CD4-positive, alpha-beta memory T cell (primary cell): Measurements from ENCODE around the gene PAX6. TPM values are rescaled to one million over a fixed set of nuclear protein-coding genes. Genes with fewer than 3 reads are reported as not detected.

Experiments
- CTCF ChIA-PET: fragments of 350-600 bp; sonication (Branson Sonifier 250); formaldehyde crosslinking; loops from one replicate; lab custom pipeline; 2021; ENCODE audit warnings: inconsistent platforms; ENCODE audit not compliant: partially characterized antibody; lab: Charles Lee
- POLR2A ChIA-PET: fragments of 350-600 bp; sonication (Branson Sonifier 250); formaldehyde crosslinking; loops from one replicate; lab custom pipeline; 2021; ENCODE audit not compliant: partially characterized antibody; lab: Charles Lee
- DNase-seq, 5 donors: peaks; one replicate each; pipeline versions ENCODE4 v3.0.0 to v3.0.0-alpha.2; 2020 to 2022; ENCODE audit warnings: mixed read lengths in 1 of 5
- H3K27ac ChIP-seq: one replicate; pipeline ENCODE4 v1.7.0; 2013; ENCODE audit warnings: low read depth, low read length
- H3K27me3 ChIP-seq: 2 replicates; pipeline ENCODE4 v1.7.0; 2013; ENCODE audit warnings: mild to moderate bottlenecking, low read length, moderate library complexity; ENCODE audit not compliant: insufficient read depth
- H3K36me3 ChIP-seq: 2 replicates; pipeline ENCODE4 v1.7.0; 2013; ENCODE audit warnings: mild to moderate bottlenecking, low read length, moderate library complexity; ENCODE audit not compliant: insufficient read depth
- H3K4me1 ChIP-seq: 2 replicates; pipeline ENCODE4 v1.7.0; 2013; ENCODE audit warnings: mild to moderate bottlenecking, low read length, moderate library complexity; ENCODE audit not compliant: insufficient read depth
- H3K4me3 ChIP-seq, 2 donors: one replicate each; pipeline ENCODE4 v1.7.0; 2013; ENCODE audit warnings: low read length in 2 of 2, mild to moderate bottlenecking in 1 of 2
- H3K9me3 ChIP-seq, 2 donors: one replicate each; pipeline ENCODE4 v1.7.0; 2013; ENCODE audit warnings: low read length in 2 of 2, control low read depth in 1 of 2; ENCODE audit not compliant: control insufficient read depth in 1 of 2
- H3K27ac Mint-ChIP-seq, 7 donors: one replicate each; pipeline ENCODE4 v1.8.0; 2020 to 2021; ENCODE audit warnings: mixed read lengths in 7 of 7, mild to moderate bottlenecking in 6 of 7, inconsistent platforms in 3 of 7, moderate library complexity in 3 of 7
- H3K27me3 Mint-ChIP-seq, 2 donors: one replicate each; pipeline ENCODE4 v1.8.0; 2020 to 2021; ENCODE audit warnings: mixed read lengths in 2 of 2
- H3K36me3 Mint-ChIP-seq, 2 donors: one replicate each; pipeline ENCODE4 v1.8.0; 2020 to 2021; ENCODE audit warnings: mixed read lengths in 2 of 2, inconsistent platforms in 1 of 2, mild to moderate bottlenecking in 1 of 2
- H3K4me1 Mint-ChIP-seq, 4 donors: one replicate each; pipeline ENCODE4 v1.8.0; 2020 to 2021; ENCODE audit warnings: mixed read lengths in 4 of 4, mild to moderate bottlenecking in 1 of 4
- H3K4me3 Mint-ChIP-seq, 8 donors: one replicate each; pipeline ENCODE4 v1.8.0; 2020 to 2021; ENCODE audit warnings: mixed read lengths in 8 of 8, mild to moderate bottlenecking in 7 of 8, moderate library complexity in 6 of 8, inconsistent platforms in 3 of 8
- H3K9me3 Mint-ChIP-seq, 8 donors: one replicate each; pipeline ENCODE4 v1.8.0; 2020 to 2021; ENCODE audit warnings: mixed read lengths in 8 of 8, mild to moderate bottlenecking in 5 of 8, inconsistent platforms in 3 of 8, moderate library complexity in 1 of 8
- intact Hi-C: fragments of 100-400 bp; cut with micrococcal nuclease; formaldehyde crosslinking; loops from one replicate; pipeline ENCODE4 v1.15.1; 2023
- polyA plus RNA-seq, 2 donors: library from polyadenylated mRNA; unstranded; fragments of 300-500 nt; fragmentation: Illumina TruSeq; gene quantifications; one replicate each; pipeline ENCODE4 v1.2.3, GENCODE V29; 2021
- total RNA-seq, 2 experiments: library from RNA; stranded (reverse); gene quantifications; one replicate each; pipeline ENCODE4 v1.2.3, GENCODE V29; 2021

PAX6 gene
- total and polyA plus RNA-seq, 4 experiments from 2014 or later, result 0.11 TPM; not detected in 3

GRCh38 chr11:31818425-31818755, 7.3 kb upstream of the PAX6 start:
- H3K4me3 Mint-ChIP-seq, result peak overlapping the region in 7 of 8 donors; percentile 21 to 70 (median 51)

DNA sequence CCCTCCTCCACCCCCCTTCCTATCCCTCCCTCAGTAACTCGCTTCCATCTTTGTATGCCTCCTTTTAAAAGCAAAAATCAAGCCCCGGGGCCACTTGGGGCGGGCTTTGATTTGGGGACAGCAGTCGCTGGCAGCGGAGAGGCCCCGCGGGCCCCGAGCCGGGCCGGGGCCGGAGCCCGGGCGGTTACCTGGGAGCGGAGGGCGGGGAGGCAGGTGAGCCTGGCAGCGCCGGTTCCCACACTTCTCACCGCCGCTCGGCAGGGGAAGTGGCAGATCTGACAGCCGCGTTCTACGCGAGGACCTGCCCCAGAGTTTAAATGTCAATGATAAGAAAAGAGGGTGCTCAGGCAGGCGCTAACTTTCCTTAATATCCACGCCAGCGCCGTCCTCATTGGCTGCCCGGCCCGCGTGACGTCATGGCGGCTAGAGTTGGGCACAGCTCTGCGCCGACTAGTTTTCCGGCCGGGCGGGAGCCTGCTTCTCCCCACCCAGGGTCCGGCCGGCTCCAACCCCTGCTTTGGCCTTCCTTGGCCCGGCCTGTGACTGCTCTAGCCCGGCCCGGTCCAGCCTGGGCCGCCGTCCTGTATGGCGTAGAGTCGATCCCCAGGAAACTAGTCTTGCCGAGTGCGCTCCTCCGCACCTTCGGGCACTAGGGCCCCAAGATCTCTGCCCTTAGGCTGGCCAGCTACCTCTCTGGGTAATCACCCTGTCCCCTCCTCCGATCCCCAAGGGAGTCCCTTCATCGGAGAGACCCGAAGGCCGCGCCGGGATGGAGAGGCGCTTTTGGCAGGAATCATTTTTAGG, 6.7 kb upstream of the PAX6 start:
- no peak overlapping the region for H3K27ac ChIP-seq
- DNase-seq, result no peak
- CTCF ChIA-PET, result interaction anchor here (0.6 kb wide), 1 partner anchor 53 kb away, joined by 5 read pairs; no protein-coding TSS in a partner anchor
- no peaks in the 10 kb centered on the region for H3K9me3 ChIP-seq
- peaks cover 49% of the 10 kb centered on the region for H3K4me1 ChIP-seq
- peaks cover 74% of the 10 kb centered on the region for H3K27me3 ChIP-seq
- Mint-ChIP-seq H3K27me3 (peaks cover 56 to 57% of the 10 kb centered on the region in 2 donors), H3K9me3 (peaks cover 0 to 11% (median 4%) of the 10 kb centered on the region in 8 donors), H3K4me3 (peak overlapping the region; percentile 66 to 87 (median 78)), H3K4me1 (peaks cover 9 to 32% (median 24%) of the 10 kb centered on the region in 4 donors), H3K36me3 (peaks cover 0 to 1% of the 10 kb centered on the region in 2 donors), H3K27ac (peak overlapping the region in 3 of 7 donors; percentile 35 to 81 (median 48))
- peak overlapping the region in 1 of 2 donors; percentile 35 for H3K4me3 ChIP-seq
- intact Hi-C loops, result no loop called here
- POLR2A ChIA-PET, result interaction anchor here (2.0 kb wide), 1 partner anchor 11 kb away, joined by 7 read pairs; no protein-coding TSS in a partner anchor
- no peaks in the 10 kb centered on the region for H3K36me3 ChIP-seq

More at GRCh38 chr11:31818425-31818755, 7.3 kb upstream of the PAX6 start:
- peaks cover 0 to 1% of the 10 kb centered on the region in 2 donors for H3K36me3 Mint-ChIP-seq
- Histone ChIP-seq H3K4me3 (no peak overlapping the region), H3K4me1 (peaks cover 48% of the 10 kb centered on the region), H3K27ac (no peak overlapping the region), H3K36me3 (no peaks in the 10 kb centered on the region), H3K9me3 (no peaks in the 10 kb centered on the region), H3K27me3 (peaks cover 75% of the 10 kb centered on the region)
- H3K9me3 Mint-ChIP-seq, result peaks cover 0 to 11% (median 6%) of the 10 kb centered on the region in 8 donors
- CTCF ChIA-PET, result interaction anchor here (0.6 kb wide), 1 partner anchor 52 kb away, joined by 5 read pairs; no protein-coding TSS in a partner anchor
- no peak for DNase-seq
- POLR2A ChIA-PET, result interaction anchor here (2.0 kb wide), 1 partner anchor 11 kb away, joined by 7 read pairs; no protein-coding TSS in a partner anchor
- intact Hi-C loops, result no loop called here
- H3K27ac Mint-ChIP-seq, result peak overlapping the region in 1 of 7 donors; percentile 48
- peaks cover 8 to 32% (median 22%) of the 10 kb centered on the region in 4 donors for H3K4me1 Mint-ChIP-seq
- peaks cover 58 to 61% of the 10 kb centered on the region in 2 donors for H3K27me3 Mint-ChIP-seq

DNA sequence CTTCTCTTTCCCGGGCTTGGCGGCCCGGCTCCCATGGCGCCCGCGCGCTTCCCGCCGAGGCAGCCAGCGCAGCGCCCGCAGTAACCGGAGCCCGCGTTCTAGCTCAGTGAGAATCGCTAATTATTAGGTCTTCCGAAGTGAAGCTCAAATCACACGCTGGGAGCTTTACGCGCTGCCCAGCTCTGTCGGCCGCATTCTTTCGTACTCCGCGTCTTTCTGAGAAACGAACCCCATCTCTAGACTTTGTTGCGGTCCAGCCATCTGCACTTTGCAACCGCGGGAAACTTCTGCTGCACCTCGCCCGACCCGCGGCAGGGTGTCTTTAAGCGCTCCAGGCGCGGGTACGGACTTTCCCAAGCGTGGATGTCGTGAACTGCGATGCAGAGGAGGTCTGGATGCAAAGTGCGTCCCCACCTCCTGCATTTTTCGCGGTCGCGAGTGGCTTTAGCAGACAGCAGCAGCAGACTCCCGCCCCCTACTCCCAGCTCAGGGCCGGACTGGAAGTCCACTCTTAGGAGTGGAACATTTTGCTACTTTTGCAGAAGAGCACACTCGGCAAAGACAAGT, 6.0 kb upstream of the PAX6 start:
- no peak for DNase-seq
- Mint-ChIP-seq H3K4me1 (peaks cover 13 to 37% (median 29%) of the 10 kb centered on the region in 4 donors), H3K4me3 (peak overlapping the region; percentile 57 to 87 (median 78)), H3K36me3 (peaks cover 0 to 3% of the 10 kb centered on the region in 2 donors), H3K27me3 (peaks cover 55% of the 10 kb centered on the region in 2 donors), H3K9me3 (peaks cover 0 to 12% (median 4%) of the 10 kb centered on the region in 8 donors), H3K27ac (no peak overlapping the region)
- intact Hi-C loops, result no loop called here
- Histone ChIP-seq H3K27ac (no peak overlapping the region), H3K4me3 (peak overlapping the region in 1 of 2 donors; percentile 35), H3K4me1 (peaks cover 56% of the 10 kb centered on the region), H3K27me3 (peaks cover 74% of the 10 kb centered on the region), H3K36me3 (no peaks in the 10 kb centered on the region), H3K9me3 (no peaks in the 10 kb centered on the region)
- POLR2A ChIA-PET, result interaction anchor here (2.0 kb wide), 1 partner anchor 10 kb away, joined by 7 read pairs; no protein-coding TSS in a partner anchor
- CTCF ChIA-PET, result no interaction called here

DNA sequence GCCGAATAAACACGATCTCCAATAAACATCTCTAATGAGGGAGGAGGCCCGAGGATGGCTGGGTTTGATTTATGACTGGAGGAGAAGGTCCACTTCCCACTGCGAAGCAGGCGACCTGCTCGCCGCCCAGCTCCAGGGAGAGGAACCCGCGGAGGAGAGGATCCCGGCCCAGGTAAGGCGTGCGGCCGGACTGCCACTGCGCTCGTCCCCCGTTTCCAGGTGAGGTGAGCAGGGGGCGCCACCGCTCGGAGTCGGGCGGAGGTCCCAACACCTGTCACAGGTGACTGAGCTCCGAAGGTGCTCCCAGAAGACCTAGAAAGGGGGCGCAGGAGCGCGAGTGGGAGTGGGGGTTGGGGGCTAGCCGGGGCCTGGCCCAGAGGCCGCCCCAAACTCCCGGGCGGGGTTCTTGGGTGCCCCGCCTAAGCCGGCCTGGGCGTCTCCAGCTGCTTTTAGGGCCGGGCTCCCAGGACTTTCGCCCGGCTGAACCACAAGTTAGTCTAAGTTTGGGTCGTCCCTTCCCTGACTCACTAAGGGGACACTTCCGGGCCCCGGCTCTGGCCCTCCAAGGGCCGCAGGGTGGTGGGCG, 5.4 kb upstream of the PAX6 start:
- H3K4me3 ChIP-seq, result peak overlapping the region in 1 of 2 donors; percentile 35
- H3K27ac ChIP-seq, result no peak overlapping the region
- intact Hi-C loops, result no loop called here
- peaks cover 0 to 11% (median 3%) of the 10 kb centered on the region in 8 donors for H3K9me3 Mint-ChIP-seq
- no peak for DNase-seq
- ChIA-PET POLR2A (interaction anchor here (2.0 kb wide), 1 partner anchor 10 kb away, joined by 7 read pairs; no protein-coding TSS in a partner anchor), CTCF (no interaction called here)
- peaks cover 73% of the 10 kb centered on the region for H3K27me3 ChIP-seq
- peak overlapping the region; percentile 48 to 85 (median 76) for H3K4me3 Mint-ChIP-seq
- no peaks in the 10 kb centered on the region for H3K36me3 ChIP-seq
- peaks cover 60% of the 10 kb centered on the region for H3K4me1 ChIP-seq
- no peaks in the 10 kb centered on the region for H3K9me3 ChIP-seq
- H3K27ac Mint-ChIP-seq, result peak overlapping the region in 2 of 7 donors; percentile 52 to 86
- peaks cover 0 to 5% of the 10 kb centered on the region in 2 donors for H3K36me3 Mint-ChIP-seq
- H3K27me3 Mint-ChIP-seq, result peaks cover 52 to 53% of the 10 kb centered on the region in 2 donors
- H3K4me1 Mint-ChIP-seq, result peaks cover 16 to 42% (median 33%) of the 10 kb centered on the region in 4 donors

GRCh38 chr11:31815711-31816467, 4.8 kb upstream of the PAX6 start:
- POLR2A ChIA-PET, result no interaction called here
- CTCF ChIA-PET, result no interaction called here
- Mint-ChIP-seq H3K4me1 (peaks cover 19 to 49% (median 38%) of the 10 kb centered on the region in 4 donors), H3K36me3 (peaks cover 0 to 5% of the 10 kb centered on the region in 2 donors), H3K4me3 (peak overlapping the region; percentile 48 to 85 (median 76)), H3K27ac (peak overlapping the region in 3 of 7 donors; percentile 52 to 86 (median 62)), H3K9me3 (peaks cover 0 to 7% (median 0%) of the 10 kb centered on the region in 8 donors), H3K27me3 (peaks cover 50 to 52% of the 10 kb centered on the region in 2 donors)
- Histone ChIP-seq H3K27ac (no peak overlapping the region), H3K4me1 (peaks cover 66% of the 10 kb centered on the region), H3K4me3 (no peak overlapping the region), H3K36me3 (no peaks in the 10 kb centered on the region), H3K27me3 (peaks cover 70% of the 10 kb centered on the region), H3K9me3 (no peaks in the 10 kb centered on the region)
- intact Hi-C loops, result no loop called here
- DNase-seq, result no peak

GRCh38 chr11:31814176-31814868, 3.2 kb upstream of the PAX6 start:
- intact Hi-C loops, result no loop called here
- H3K4me1 Mint-ChIP-seq, result peaks cover 26 to 58% (median 47%) of the 10 kb centered on the region in 4 donors
- Histone ChIP-seq H3K36me3 (no peaks in the 10 kb centered on the region), H3K27me3 (peaks cover 67% of the 10 kb centered on the region), H3K27ac (no peak overlapping the region), H3K4me1 (peaks cover 79% of the 10 kb centered on the region), H3K9me3 (no peaks in the 10 kb centered on the region), H3K4me3 (no peak overlapping the region)
- H3K4me3 Mint-ChIP-seq, result peak overlapping the region in 7 of 8 donors; percentile 30 to 82 (median 70)
- ChIA-PET POLR2A (no interaction called here), CTCF (no interaction called here)
- H3K27me3 Mint-ChIP-seq, result peaks cover 53% of the 10 kb centered on the region in 2 donors
- no peak for DNase-seq
- H3K9me3 Mint-ChIP-seq, result peaks cover 0 to 4% (median 3%) of the 10 kb centered on the region in 8 donors
- peaks cover 0 to 6% of the 10 kb centered on the region in 2 donors for H3K36me3 Mint-ChIP-seq
- H3K27ac Mint-ChIP-seq, result peak overlapping the region in 1 of 7 donors; percentile 80
